Superior temporal gyrus (tissue), 1 donor: ENCODE measurements around the gene CCDC6.
A peak's percentile ranks its signal among the peaks of the same experiment; 100 is the strongest.
"Not testable (repeated sequence)": the region's sequence is repeated elsewhere in the genome, so short reads cannot be mapped to it uniquely, and the experiment has no call there.

Experiments used
- DNase-seq: peaks from one replicate; pipeline ENCODE4 v3.0.0-alpha.2; 2016; ENCODE audit errors: extremely low spot score

The CCDC6 gene

GRCh38 chr10:59808896-59809643 lies 97.3 kb downstream of the CCDC6 start:
- peak; percentile 81 for DNase-seq

GRCh38 chr10:59807629-59808620 lies 98.4 kb downstream of the CCDC6 start:
- DNase-seq = no peak

- DNase-seq = no peak
These were observed 101.3 kb downstream of the CCDC6 start for GRCh38 chr10:59805014-59805413.

GRCh38 chr10:59804220-59804619 lies 102.1 kb downstream of the CCDC6 start:
- no peak for DNase-seq

GRCh38 chr10:59803714-59804113 lies 102.6 kb downstream of the CCDC6 start:
- DNase-seq = no peak

- no peak for DNase-seq
These were observed 105.2 kb downstream of the CCDC6 start for GRCh38 chr10:59801171-59801570.

- DNase-seq = no peak
These were observed 106.9 kb downstream of the CCDC6 start for GRCh38 chr10:59799421-59799820.

GRCh38 chr10:59793919-59794318 lies 112.4 kb downstream of the CCDC6 start:
- DNase-seq = no peak

- DNase-seq = no peak
These were observed 113.5 kb downstream of the CCDC6 start for GRCh38 chr10:59792812-59793211.

GRCh38 chr10:59791601-59792000 lies 114.8 kb downstream of the CCDC6 start:
- DNase-seq = peak; percentile 5

- DNase-seq = not testable (repeated sequence)
These were observed 116.3 kb downstream of the CCDC6 start for GRCh38 chr10:59790080-59790479.

GRCh38 chr10:59788914-59789313 lies 117.4 kb downstream of the CCDC6 start:
- DNase-seq = not testable (repeated sequence)

- not testable (repeated sequence) for DNase-seq
These were observed 119.3 kb downstream of the CCDC6 start for GRCh38 chr10:59787032-59787431.

GRCh38 chr10:59785476-59785875 lies 120.9 kb downstream of the CCDC6 start:
- not testable (repeated sequence) for DNase-seq

- DNase-seq = no peak
These were observed 124.8 kb downstream of the CCDC6 start for GRCh38 chr10:59781511-59781910.

GRCh38 chr10:59779756-59780533 lies 126.4 kb downstream of the CCDC6 start:
- no peak for DNase-seq

GRCh38 chr10:59774451-59774850 lies 131.9 kb downstream of the CCDC6 start:
- DNase-seq = no peak

- no peak for DNase-seq
These were observed 133.3 kb downstream of the CCDC6 start for GRCh38 chr10:59773088-59773487.

GRCh38 chr10:59771162-59771807 lies 135.1 kb downstream of the CCDC6 start:
- no peak for DNase-seq

- no peak for DNase-seq
These were observed 135.7 kb downstream of the CCDC6 start for GRCh38 chr10:59770689-59771088.

- DNase-seq = no peak
These were observed 143.9 kb downstream of the CCDC6 start for GRCh38 chr10:59762505-59762904.
